Activated T-cell treated with anti-CD3 and anti-CD28 coated beads, Interleukin-2, amount 50 U/mL, for 72 hours (primary cell): ENCODE data around the gene PCDHGA1. TPM values are rescaled to one million over a fixed set of nuclear protein-coding genes. Genes with fewer than 3 reads are reported as not detected.

ENCODE experiments used
- ATAC-seq, 2 donors: fragments of 150-1000 bp; cut with Tn5 transposase; replicated peaks in 1 of 2; 2 replicates each; pipeline ENCODE4 v1.10.0; 2021; ENCODE audit warnings: moderate library complexity in 2 of 2, mild to moderate bottlenecking in 1 of 2
- DNase-seq, 2 donors: peaks; one replicate each; pipeline ENCODE4 v3.0.0; 2021 to 2022; ENCODE audit warnings: mixed read lengths in 1 of 2
- H3K27ac Mint-ChIP-seq: one replicate; pipeline ENCODE4 v1.8.0; 2022; ENCODE audit warnings: mild to moderate bottlenecking, moderate library complexity, mixed read lengths
- H3K27me3 Mint-ChIP-seq: one replicate; pipeline ENCODE4 v1.8.0; 2022; ENCODE audit warnings: low read depth, mixed read lengths
- H3K36me3 Mint-ChIP-seq, 2 donors: one replicate each; pipeline ENCODE4 v1.8.0; 2022; ENCODE audit warnings: mixed read lengths in 2 of 2, mild to moderate bottlenecking in 1 of 2; ENCODE audit not compliant: insufficient read depth in 2 of 2
- H3K4me1 Mint-ChIP-seq: one replicate; pipeline ENCODE4 v1.8.0; 2022; ENCODE audit warnings: low read depth, mixed read lengths
- H3K4me3 Mint-ChIP-seq, 2 donors: one replicate each; pipeline ENCODE4 v1.8.0; 2022; ENCODE audit warnings: mild to moderate bottlenecking in 2 of 2, mixed read lengths in 2 of 2, moderate library complexity in 2 of 2
- H3K9me3 Mint-ChIP-seq, 2 donors: one replicate each; pipeline ENCODE4 v1.8.0; 2022; ENCODE audit warnings: mixed read lengths in 2 of 2
- total RNA-seq, 2 donors: library from RNA; stranded (reverse); gene quantifications; one replicate each; pipeline ENCODE4 v1.2.3, GENCODE V29; 2022

Gene PCDHGA1
- total RNA-seq, 2 donors from 2014 or later, result 0.05 TPM

- Mint-ChIP-seq H3K9me3 (no peaks in the 10 kb centered on the region), H3K27ac (peak overlapping the region; percentile 41), H3K4me3 (no peak overlapping the region), H3K36me3 (peaks cover 6 to 14% of the 10 kb centered on the region in 2 donors), H3K27me3 (no peaks in the 10 kb centered on the region), H3K4me1 (peaks cover 57% of the 10 kb centered on the region)
- ATAC-seq, result no peak
- no peak for DNase-seq
These were observed 185.8 kb downstream of the PCDHGA1 start for GRCh38 chr5:141515946-141516671.

- Mint-ChIP-seq H3K27me3 (no peaks in the 10 kb centered on the region), H3K36me3 (peaks cover 6 to 14% of the 10 kb centered on the region in 2 donors), H3K9me3 (no peaks in the 10 kb centered on the region), H3K4me3 (no peak overlapping the region), H3K27ac (no peak overlapping the region), H3K4me1 (peaks cover 60% of the 10 kb centered on the region)
- ATAC-seq (no peak), DNase-seq (no peak)
These were observed 186.3 kb downstream of the PCDHGA1 start for GRCh38 chr5:141516672-141517025.

DNA sequence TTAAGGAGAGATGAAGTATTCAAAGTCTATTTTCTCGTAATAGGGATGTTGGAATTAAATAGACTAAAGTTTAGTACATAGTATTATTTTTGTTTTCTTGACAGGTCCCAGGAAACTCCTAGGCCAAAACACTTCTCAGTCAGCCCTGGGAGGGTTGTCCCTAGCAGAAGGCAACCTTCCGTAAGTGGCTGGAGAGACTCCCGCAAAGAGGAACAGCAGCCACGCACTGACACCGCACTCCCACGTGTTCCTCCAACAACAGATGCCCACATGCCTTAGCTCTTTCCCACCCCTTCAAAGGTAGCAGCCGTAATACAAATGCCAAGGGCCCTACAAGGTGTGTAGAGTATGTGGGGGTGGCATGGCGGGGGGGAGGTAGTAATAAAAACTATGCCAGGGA, 187.0 kb downstream of the PCDHGA1 start:
- no peaks in the 10 kb centered on the region for H3K9me3 Mint-ChIP-seq
- no peak for DNase-seq
- H3K27me3 Mint-ChIP-seq, result no peaks in the 10 kb centered on the region

GRCh38 chr5:141517880-141518617, 187.7 kb downstream of the PCDHGA1 start:
- ATAC-seq (no peak), DNase-seq (no peak)
- H3K27ac Mint-ChIP-seq, result no peak overlapping the region
- H3K9me3 Mint-ChIP-seq, result no peaks in the 10 kb centered on the region
- no peaks in the 10 kb centered on the region for H3K27me3 Mint-ChIP-seq
- H3K4me1 Mint-ChIP-seq, result peaks cover 63% of the 10 kb centered on the region
- H3K36me3 Mint-ChIP-seq, result peaks cover 4 to 18% of the 10 kb centered on the region in 2 donors
- no peak overlapping the region for H3K4me3 Mint-ChIP-seq

More for the DNA sequence above, 187.0 kb downstream of the PCDHGA1 start:
- no peak overlapping the region for H3K27ac Mint-ChIP-seq
- H3K4me1 Mint-ChIP-seq, result peaks cover 63% of the 10 kb centered on the region
- no peak overlapping the region for H3K4me3 Mint-ChIP-seq
- H3K36me3 Mint-ChIP-seq, result peaks cover 6 to 17% of the 10 kb centered on the region in 2 donors
- no peak for ATAC-seq

DNA sequence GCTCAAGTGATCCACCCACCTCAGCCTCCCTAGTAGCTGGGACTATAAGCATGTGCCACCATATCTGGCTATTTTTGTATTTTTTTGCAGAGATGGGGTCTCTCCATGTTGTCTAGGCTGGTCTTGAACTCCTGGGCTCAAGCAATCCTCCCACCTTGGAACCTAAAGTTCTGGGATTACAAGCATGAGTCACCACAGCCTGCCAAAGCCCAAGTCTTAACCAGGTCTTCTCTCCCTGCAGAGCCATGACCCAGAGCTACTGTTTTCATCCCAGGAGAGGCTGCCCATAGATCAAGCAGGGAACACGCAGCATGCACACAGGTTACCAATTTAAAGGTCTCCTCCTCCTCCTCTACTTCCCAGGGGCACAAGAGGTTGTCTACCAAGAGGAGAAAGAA, 188.3 kb downstream of the PCDHGA1 start:
- Mint-ChIP-seq H3K9me3 (no peaks in the 10 kb centered on the region), H3K4me3 (no peak overlapping the region), H3K36me3 (peaks cover 3 to 18% of the 10 kb centered on the region in 2 donors)

DNA sequence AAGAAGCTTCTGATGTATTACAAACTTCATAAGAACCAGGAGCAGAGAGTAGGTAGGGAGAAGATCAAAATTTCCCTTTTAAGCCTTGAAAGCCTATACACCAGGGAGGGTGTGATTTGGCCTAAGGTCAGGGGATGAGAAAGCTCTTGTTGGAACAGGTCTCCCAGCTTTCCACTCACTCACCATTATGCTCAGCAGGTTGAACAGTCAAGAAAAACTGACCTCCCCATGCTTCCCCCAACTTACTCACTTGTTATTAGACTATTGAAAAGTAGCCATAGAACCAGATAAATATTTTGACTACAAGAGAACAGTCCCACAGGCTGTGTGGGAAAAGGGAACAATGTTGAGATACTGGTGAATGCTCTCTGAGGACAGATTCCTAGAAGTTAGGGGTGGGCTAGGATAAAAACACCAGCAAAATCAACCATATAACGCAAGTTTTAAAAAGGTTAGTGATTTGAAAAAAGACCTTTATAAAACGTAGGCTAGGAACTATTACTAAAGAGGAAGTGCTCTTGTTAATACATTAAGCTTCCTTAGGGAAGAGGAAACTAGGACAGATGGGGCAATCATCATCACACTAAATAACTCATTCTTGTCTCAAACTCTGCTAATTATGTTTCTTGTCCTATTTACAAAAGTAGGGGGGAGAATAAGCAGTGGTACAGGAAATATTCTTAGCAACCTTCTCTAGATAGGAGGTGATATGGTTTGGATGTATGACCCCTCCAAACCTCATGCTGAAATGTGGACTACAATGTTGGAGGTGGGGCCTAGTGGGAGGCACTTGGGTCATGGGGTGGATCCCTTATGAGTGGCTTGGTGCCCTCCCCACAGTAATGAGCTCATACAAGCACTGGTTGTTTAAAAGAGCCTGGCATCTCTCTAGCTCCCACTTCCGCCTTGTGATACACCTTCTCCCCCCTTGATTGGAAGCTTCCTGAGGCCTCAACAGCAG, 189.6 kb downstream of the PCDHGA1 start:
- no peak overlapping the region for H3K4me3 Mint-ChIP-seq

More for the DNA sequence above, 188.3 kb downstream of the PCDHGA1 start:
- ATAC-seq, result no peak
- H3K27ac Mint-ChIP-seq, result no peak overlapping the region
- peaks cover 61% of the 10 kb centered on the region for H3K4me1 Mint-ChIP-seq
- H3K27me3 Mint-ChIP-seq, result no peaks in the 10 kb centered on the region
- DNase-seq, result no peak

GRCh38 chr5:141521244-141521781, 191.0 kb downstream of the PCDHGA1 start:
- peak; percentile 81 to 88 for ATAC-seq
- H3K27me3 Mint-ChIP-seq, result no peaks in the 10 kb centered on the region
- DNase-seq, result no peak
- H3K4me3 Mint-ChIP-seq, result no peak overlapping the region
- H3K36me3 Mint-ChIP-seq, result peaks cover 7 to 35% of the 10 kb centered on the region in 2 donors
- H3K4me1 Mint-ChIP-seq, result peaks cover 41% of the 10 kb centered on the region
- peak overlapping the region; percentile 33 for H3K27ac Mint-ChIP-seq
- H3K9me3 Mint-ChIP-seq, result no peaks in the 10 kb centered on the region

More for the DNA sequence above, 189.6 kb downstream of the PCDHGA1 start:
- peaks cover 48% of the 10 kb centered on the region for H3K4me1 Mint-ChIP-seq
- no peak for ATAC-seq
- H3K27ac Mint-ChIP-seq, result no peak overlapping the region
- no peaks in the 10 kb centered on the region for H3K9me3 Mint-ChIP-seq
- DNase-seq, result no peak
- H3K36me3 Mint-ChIP-seq, result peaks cover 3 to 22% of the 10 kb centered on the region in 2 donors
- no peaks in the 10 kb centered on the region for H3K27me3 Mint-ChIP-seq

DNA sequence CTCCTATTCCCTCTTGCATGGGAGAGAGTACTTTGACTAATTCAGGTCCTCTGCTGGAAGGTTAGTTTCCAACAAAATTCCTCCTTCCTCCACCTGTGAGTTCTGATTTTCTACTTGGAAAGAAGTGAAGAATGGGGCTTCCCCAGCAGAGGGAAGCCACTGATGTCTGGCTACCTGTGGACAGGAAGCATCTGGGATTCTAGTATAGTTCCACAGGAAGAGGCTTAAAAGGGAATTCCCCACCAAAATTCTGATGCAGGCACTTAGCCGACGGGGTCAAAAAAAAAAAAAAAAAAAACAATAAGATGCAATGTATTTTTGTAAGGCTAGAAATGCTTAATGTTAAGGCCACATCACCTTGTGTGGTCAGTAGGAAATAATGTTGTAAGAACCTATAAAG, 192.0 kb downstream of the PCDHGA1 start:
- Mint-ChIP-seq H3K4me3 (no peak overlapping the region), H3K9me3 (no peaks in the 10 kb centered on the region), H3K27ac (peak overlapping the region; percentile 61), H3K36me3 (peaks cover 6 to 38% of the 10 kb centered on the region in 2 donors), H3K27me3 (no peaks in the 10 kb centered on the region), H3K4me1 (peaks cover 40% of the 10 kb centered on the region)
- ATAC-seq (no peak), DNase-seq (no peak)

GRCh38 chr5:141523991-141524390, 193.7 kb downstream of the PCDHGA1 start:
- H3K4me1 Mint-ChIP-seq, result peaks cover 40% of the 10 kb centered on the region
- no peak overlapping the region for H3K27ac Mint-ChIP-seq
- no peaks in the 10 kb centered on the region for H3K27me3 Mint-ChIP-seq
- H3K9me3 Mint-ChIP-seq, result no peaks in the 10 kb centered on the region
- H3K4me3 Mint-ChIP-seq, result no peak overlapping the region
- DNase-seq (no peak), ATAC-seq (no peak)
- peaks cover 7 to 42% of the 10 kb centered on the region in 2 donors for H3K36me3 Mint-ChIP-seq

- peaks cover 38% of the 10 kb centered on the region for H3K4me1 Mint-ChIP-seq
- DNase-seq (peak; percentile 43 to 56), ATAC-seq (peak; percentile 56 to 59)
- peak overlapping the region; percentile 48 for H3K27ac Mint-ChIP-seq
- no peaks in the 10 kb centered on the region for H3K9me3 Mint-ChIP-seq
- peaks cover 7 to 40% of the 10 kb centered on the region in 2 donors for H3K36me3 Mint-ChIP-seq
- no peak overlapping the region for H3K4me3 Mint-ChIP-seq
- no peaks in the 10 kb centered on the region for H3K27me3 Mint-ChIP-seq
These were observed 194.6 kb downstream of the PCDHGA1 start for GRCh38 chr5:141524604-141525597.

DNA sequence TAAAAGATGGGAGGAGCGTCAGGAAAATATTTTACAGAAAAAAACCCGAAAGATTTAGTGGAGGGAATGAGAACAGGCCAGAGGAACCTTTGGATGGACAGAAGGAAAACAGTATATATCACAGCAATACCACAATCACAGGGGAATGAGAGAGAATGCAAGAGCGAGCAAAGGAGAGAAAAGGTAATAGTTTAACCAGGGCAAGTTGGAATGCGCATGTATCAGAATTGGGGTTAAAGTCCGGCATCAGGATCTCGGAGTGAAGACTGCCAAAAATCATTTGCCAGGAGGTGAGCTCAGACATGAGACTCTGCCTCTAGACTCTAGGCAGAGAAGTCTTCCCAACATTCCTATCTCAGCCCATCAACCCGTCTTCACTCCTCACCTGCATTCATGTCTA, 195.3 kb downstream of the PCDHGA1 start:
- Mint-ChIP-seq H3K4me3 (no peak overlapping the region), H3K4me1 (peaks cover 30% of the 10 kb centered on the region), H3K27me3 (no peaks in the 10 kb centered on the region), H3K27ac (peak overlapping the region; percentile 48), H3K36me3 (peaks cover 5 to 35% of the 10 kb centered on the region in 2 donors), H3K9me3 (no peaks in the 10 kb centered on the region)
- ATAC-seq, result no peak
- no peak for DNase-seq

- ATAC-seq, result no peak
- H3K9me3 Mint-ChIP-seq, result no peaks in the 10 kb centered on the region
- peaks cover 5 to 28% of the 10 kb centered on the region in 2 donors for H3K36me3 Mint-ChIP-seq
- no peak for DNase-seq
- no peaks in the 10 kb centered on the region for H3K27me3 Mint-ChIP-seq
- peak overlapping the region; percentile 29 for H3K27ac Mint-ChIP-seq
- H3K4me1 Mint-ChIP-seq, result peaks cover 13% of the 10 kb centered on the region
- no peak overlapping the region for H3K4me3 Mint-ChIP-seq
These were observed 197.1 kb downstream of the PCDHGA1 start for GRCh38 chr5:141527426-141527825.
